ENCODE measurements around the gene MAP3K14.

GRCh38 chr17:45311760-45312476 lies 4.9 kb downstream of the MAP3K14 start:
- TF ChIP-seq, protein P1, sequence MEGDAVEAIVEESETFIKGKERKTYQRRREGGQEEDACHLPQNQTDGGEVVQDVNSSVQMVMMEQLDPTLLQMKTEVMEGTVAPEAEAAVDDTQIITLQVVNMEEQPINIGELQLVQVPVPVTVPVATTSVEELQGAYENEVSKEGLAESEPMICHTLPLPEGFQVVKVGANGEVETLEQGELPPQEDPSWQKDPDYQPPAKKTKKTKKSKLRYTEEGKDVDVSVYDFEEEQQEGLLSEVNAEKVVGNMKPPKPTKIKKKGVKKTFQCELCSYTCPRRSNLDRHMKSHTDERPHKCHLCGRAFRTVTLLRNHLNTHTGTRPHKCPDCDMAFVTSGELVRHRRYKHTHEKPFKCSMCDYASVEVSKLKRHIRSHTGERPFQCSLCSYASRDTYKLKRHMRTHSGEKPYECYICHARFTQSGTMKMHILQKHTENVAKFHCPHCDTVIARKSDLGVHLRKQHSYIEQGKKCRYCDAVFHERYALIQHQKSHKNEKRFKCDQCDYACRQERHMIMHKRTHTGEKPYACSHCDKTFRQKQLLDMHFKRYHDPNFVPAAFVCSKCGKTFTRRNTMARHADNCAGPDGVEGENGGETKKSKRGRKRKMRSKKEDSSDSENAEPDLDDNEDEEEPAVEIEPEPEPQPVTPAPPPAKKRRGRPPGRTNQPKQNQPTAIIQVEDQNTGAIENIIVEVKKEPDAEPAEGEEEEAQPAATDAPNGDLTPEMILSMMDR (IDR thresholded peaks at IDR 0.05): no peak
- TF ChIP-seq POLR2A (IDR thresholded peaks at IDR 0.05): no peak
